Cardiac muscle cell (in vitro differentiated cells and primary cell): ENCODE measurements around the gene CLC. TPM values are rescaled to one million over a fixed set of nuclear protein-coding genes. Genes with fewer than 3 reads are reported as not detected.
"Not testable (repeated sequence)": the region's sequence is repeated elsewhere in the genome, so short reads cannot be mapped to it uniquely, and the experiment has no call there.

Source experiments
- DNase-seq, 2 donors: peaks; one replicate each; pipeline versions ENCODE4 v3.0.0 to v3.0.0-alpha.2; 2010 to 2017; ENCODE audit warnings: low read depth in 1 of 2, low spot score in 1 of 2
- H3K27ac ChIP-seq: fragments of 200-600 bp; sonication (generic); 2 replicates; pipeline ENCODE4 v1.5.1; 2016
- H3K27me3 ChIP-seq: fragments of 200-600 bp; sonication (generic); 2 replicates; pipeline ENCODE4 v1.6.0; 2016; ENCODE audit warnings: control low read depth
- H3K36me3 ChIP-seq: fragments of 200-600 bp; sonication (generic); 2 replicates; pipeline ENCODE4 v1.5.1; 2016; ENCODE audit warnings: control low read depth
- H3K4me1 ChIP-seq: fragments of 200-600 bp; sonication (generic); 2 replicates; pipeline ENCODE4 v1.8.1; 2017; ENCODE audit warnings: low read depth, mild to moderate bottlenecking, mixed run types
- H3K4me3 ChIP-seq: fragments of 200-600 bp; sonication (generic); 2 replicates; pipeline ENCODE4 v1.5.1; 2016; ENCODE audit warnings: mild to moderate bottlenecking
- H3K9me3 ChIP-seq: fragments of 200-600 bp; sonication (generic); 2 replicates; pipeline ENCODE4 v1.5.1; 2017; ENCODE audit warnings: low read depth, mild to moderate bottlenecking, control low read depth
- CTCF ChIP-seq: IDR thresholded peaks from 2 replicates; pipeline ENCODE4 v1.5.1; 2012; ENCODE audit warnings: low read depth, mild to moderate bottlenecking, low read length
- polyA plus RNA-seq: library from polyadenylated mRNA; unstranded; fragments of >200 nt; fragmentation: Nextera tagmentation; extraction: Ambion mirVana; gene quantifications from 2 replicates; pipeline ENCODE4 v1.2.1, GENCODE V29; 2016
- total RNA-seq: library from RNA; depleted of rRNA; stranded (reverse); fragments of >200 nt; gene quantifications from 2 replicates; pipeline ENCODE4 v1.2.3, GENCODE V29; 2016

Gene CLC
- total and polyA plus RNA-seq, 2 experiments from 2014 or later = not detected

DNA sequence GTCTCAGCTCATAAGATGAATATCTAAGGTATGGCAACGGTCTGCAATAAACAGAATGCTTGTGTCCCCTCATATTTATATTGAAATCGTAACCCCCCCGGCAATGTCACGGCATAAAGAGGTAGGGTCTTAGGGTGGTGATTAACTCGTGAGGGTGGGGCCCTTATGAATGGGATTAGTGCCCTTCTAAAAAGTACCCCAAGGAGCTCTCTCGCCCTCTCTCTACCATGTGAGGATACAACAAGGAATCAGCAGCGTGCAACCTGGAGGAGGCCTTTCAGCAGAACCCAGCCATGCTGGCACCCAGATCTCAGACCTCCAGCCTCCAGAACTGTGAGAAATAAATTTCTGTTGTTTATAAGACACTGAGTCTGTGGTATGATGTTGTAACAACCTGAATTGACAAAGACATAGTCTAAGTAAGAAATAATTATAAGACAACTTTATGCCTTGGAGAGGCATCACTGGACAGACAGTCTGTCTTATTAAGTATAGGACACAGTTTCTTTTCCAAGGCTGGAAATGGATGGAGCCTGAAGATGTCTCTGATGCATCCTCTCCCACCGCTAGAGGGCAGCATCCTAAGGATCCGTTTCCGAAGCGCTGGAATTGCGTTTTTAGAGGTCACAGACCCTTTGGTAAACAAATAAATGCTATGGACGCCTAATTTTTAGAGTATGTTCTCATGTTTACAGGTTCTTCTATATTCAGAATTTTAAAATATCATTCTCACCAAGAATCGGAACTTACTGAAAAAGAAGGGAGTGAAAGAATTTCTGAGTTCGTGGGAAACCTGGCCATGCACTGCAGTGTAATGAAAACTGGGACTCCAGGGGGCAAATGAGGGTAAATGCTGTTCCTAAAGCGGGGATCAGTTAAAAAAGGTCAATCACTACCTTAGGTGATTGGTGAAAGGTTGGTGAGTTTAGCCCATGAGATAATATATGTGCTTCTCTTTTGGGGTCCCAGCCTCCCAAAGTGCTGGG is 27.6 kb upstream of the CLC start:
- TF ChIP-seq CTCF = peak; percentile 89
- Histone ChIP-seq H3K4me3 (no peak overlapping the region), H3K4me1 (no peaks in the 10 kb centered on the region), H3K27ac (no peak overlapping the region), H3K9me3 (no peaks in the 10 kb centered on the region), H3K27me3 (no peaks in the 10 kb centered on the region), H3K36me3 (no peaks in the 10 kb centered on the region)
- DNase-seq = peak; percentile 69 to 72

GRCh38 chr19:39761851-39762250 is 24.0 kb upstream of the CLC start:
- not testable (repeated sequence) for H3K4me1 ChIP-seq, H3K27ac ChIP-seq, H3K9me3 ChIP-seq, H3K36me3 ChIP-seq, H3K4me3 ChIP-seq, DNase-seq
- peaks cover 17% of the 10 kb centered on the region for H3K27me3 ChIP-seq

- Histone ChIP-seq H3K27me3 (peaks cover 28% of the 10 kb centered on the region), H3K27ac (no peak overlapping the region), H3K4me1 (no peaks in the 10 kb centered on the region), H3K4me3 (no peak overlapping the region), H3K9me3 (no peaks in the 10 kb centered on the region), H3K36me3 (no peaks in the 10 kb centered on the region)
- TF ChIP-seq CTCF = no peak
- DNase-seq = no peak
Measured at GRCh38 chr19:39759457-39760184, 21.8 kb upstream of the CLC start.

- Histone ChIP-seq H3K36me3 (no peaks in the 10 kb centered on the region), H3K27me3 (peaks cover 28% of the 10 kb centered on the region), H3K4me3 (no peak overlapping the region), H3K9me3 (no peaks in the 10 kb centered on the region), H3K27ac (no peak overlapping the region), H3K4me1 (no peaks in the 10 kb centered on the region)
- DNase-seq = no peak
- TF ChIP-seq CTCF = no peak
Measured at GRCh38 chr19:39754971-39755370, 17.1 kb upstream of the CLC start.

DNA sequence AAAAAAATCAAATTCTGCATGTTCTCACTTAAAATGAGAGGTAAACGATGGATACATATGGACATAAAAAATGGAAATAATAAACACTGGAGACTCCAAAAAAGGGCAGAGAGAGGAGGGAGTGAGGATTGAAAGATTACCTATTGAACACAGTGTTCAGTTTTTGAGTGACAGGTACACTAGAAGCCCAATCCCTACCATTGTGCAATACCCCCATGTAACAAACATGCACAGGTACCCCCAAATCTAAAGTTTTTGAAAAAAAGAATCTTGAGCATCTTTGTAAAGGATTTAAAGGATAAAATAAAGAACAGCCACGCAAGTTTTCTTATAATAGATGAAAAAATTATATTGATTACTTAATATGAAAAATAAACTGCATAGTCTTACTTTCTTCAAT is 16.7 kb upstream of the CLC start:
- Histone ChIP-seq H3K9me3 (no peaks in the 10 kb centered on the region), H3K36me3 (no peaks in the 10 kb centered on the region), H3K27me3 (peaks cover 28% of the 10 kb centered on the region), H3K4me3 (no peak overlapping the region), H3K4me1 (no peaks in the 10 kb centered on the region), H3K27ac (no peak overlapping the region)
- no peak for TF ChIP-seq CTCF
- no peak for DNase-seq

DNA sequence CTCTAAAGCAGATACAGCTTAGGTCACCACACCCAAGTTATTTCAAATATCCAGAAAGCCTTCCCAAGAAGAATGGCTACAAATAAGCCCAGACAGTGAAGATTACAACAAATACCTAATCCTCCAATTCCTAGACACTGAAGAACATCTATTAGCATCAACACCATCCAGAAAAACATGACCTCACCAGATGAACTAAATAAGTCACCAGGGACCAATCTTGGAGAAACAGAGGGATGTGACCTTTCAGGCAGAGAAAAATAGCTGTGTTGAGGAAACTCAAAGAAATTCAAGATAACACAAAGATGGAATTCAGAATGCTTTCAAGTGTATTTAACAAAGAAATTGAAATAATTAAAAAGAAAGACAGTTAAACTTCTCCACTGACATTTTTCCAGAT is 15.0 kb upstream of the CLC start:
- no peak for TF ChIP-seq CTCF
- no peak for DNase-seq

More for the DNA sequence above, 15.0 kb upstream of the CLC start:
- Histone ChIP-seq H3K36me3 (no peaks in the 10 kb centered on the region), H3K27me3 (peaks cover 16% of the 10 kb centered on the region), H3K9me3 (no peaks in the 10 kb centered on the region), H3K4me3 (no peak overlapping the region), H3K27ac (no peak overlapping the region), H3K4me1 (no peaks in the 10 kb centered on the region)
